ENCODE data around the gene IRF2BP2. TPM values are rescaled to one million over a fixed set of nuclear protein-coding genes. Genes with fewer than 3 reads are reported as not detected.
"Not testable (repeated sequence)": the region's sequence is repeated elsewhere in the genome, so short reads cannot be mapped to it uniquely, and the experiment has no call there.

Gene IRF2BP2
- total RNA-seq, 1 donor from 2014 or later: 55.6 TPM

- Mint-ChIP-seq H3K27me3 (ENCODE audit: low read depth) (no peaks in the 10 kb centered on the region), H3K36me3 (ENCODE audit: low read depth) (no peaks in the 10 kb centered on the region), H3K27ac (ENCODE audit: unreplicated experiment) (no peak overlapping the region), H3K9me3 (peaks cover 4% of the 10 kb centered on the region), H3K4me3 (no peak overlapping the region), H3K4me1 (peaks cover 4% of the 10 kb centered on the region)
- no peak for DNase-seq (ENCODE audit: low read depth, low spot score)
- TF ChIP-seq CTCF (conservative IDR thresholded peaks at IDR 0.05): no peak
These were observed 32.5 kb upstream of the IRF2BP2 start for GRCh38 chr1:234642428-234642827.

- peaks cover 4% of the 10 kb centered on the region for H3K4me1 Mint-ChIP-seq
- H3K9me3 Mint-ChIP-seq: no peaks in the 10 kb centered on the region
- H3K27ac Mint-ChIP-seq (ENCODE audit: unreplicated experiment): peak overlapping the region; percentile 14
- H3K27me3 Mint-ChIP-seq (ENCODE audit: low read depth): no peaks in the 10 kb centered on the region
- H3K4me3 Mint-ChIP-seq: no peak overlapping the region
- TF ChIP-seq CTCF (conservative IDR thresholded peaks at IDR 0.05): no peak
- DNase-seq (ENCODE audit: low read depth, low spot score): no peak
- no peaks in the 10 kb centered on the region for H3K36me3 Mint-ChIP-seq (ENCODE audit: low read depth)
These were observed 30.0 kb upstream of the IRF2BP2 start for GRCh38 chr1:234639961-234640360.

GRCh38 chr1:234638832-234639799 is 29.1 kb upstream of the IRF2BP2 start:
- no peaks in the 10 kb centered on the region for H3K27me3 Mint-ChIP-seq (ENCODE audit: low read depth)
- no peaks in the 10 kb centered on the region for H3K36me3 Mint-ChIP-seq (ENCODE audit: low read depth)
- H3K4me1 Mint-ChIP-seq: peaks cover 4% of the 10 kb centered on the region
- H3K4me3 Mint-ChIP-seq: no peak overlapping the region
- no peak overlapping the region for H3K27ac Mint-ChIP-seq (ENCODE audit: unreplicated experiment)
- TF ChIP-seq CTCF (conservative IDR thresholded peaks at IDR 0.05): no peak
- no peak for DNase-seq (ENCODE audit: low read depth, low spot score)
- H3K9me3 Mint-ChIP-seq: no peaks in the 10 kb centered on the region

- DNase-seq (ENCODE audit: low read depth, low spot score); H3K27ac Mint-ChIP-seq (ENCODE audit: unreplicated experiment); H3K9me3 Mint-ChIP-seq; H3K4me3 Mint-ChIP-seq; H3K36me3 Mint-ChIP-seq (ENCODE audit: low read depth); H3K27me3 Mint-ChIP-seq (ENCODE audit: low read depth): not testable (repeated sequence)
- peaks cover 19% of the 10 kb centered on the region for H3K4me1 Mint-ChIP-seq
These were observed 24.9 kb upstream of the IRF2BP2 start for GRCh38 chr1:234634922-234635321.

GRCh38 chr1:234634387-234634786 is 24.4 kb upstream of the IRF2BP2 start:
- Mint-ChIP-seq H3K9me3 (peaks cover 2% of the 10 kb centered on the region), H3K27ac (ENCODE audit: unreplicated experiment) (no peak overlapping the region), H3K36me3 (ENCODE audit: low read depth) (no peaks in the 10 kb centered on the region), H3K4me1 (peaks cover 14% of the 10 kb centered on the region), H3K4me3 (no peak overlapping the region), H3K27me3 (ENCODE audit: low read depth) (no peaks in the 10 kb centered on the region)
- no peak for DNase-seq (ENCODE audit: low read depth, low spot score)
- TF ChIP-seq CTCF (conservative IDR thresholded peaks at IDR 0.05): no peak

Data from neural crest cell (in vitro differentiated cells).